Skin epidermis (tissue), 12 donors: ENCODE measurements around the gene TTLL11.

Experiments used
- H3K27ac ChIP-seq, 21 experiments: fragments of 200-600 bp; sonication (generic) in 11 of 21; one replicate each; pipeline ENCODE4 v1.5.0; 2020; ENCODE audit warnings: mild to moderate bottlenecking in 3 of 21, inconsistent platforms in 2 of 21, moderate library complexity in 2 of 21
- H3K4me3 ChIP-seq, 7 experiments: fragments of 200-600 bp; sonication (generic) in 2 of 7; one replicate each; pipeline ENCODE4 v1.5.0; 2020; ENCODE audit warnings: inconsistent platforms in 2 of 7, mild to moderate bottlenecking in 2 of 7, moderate library complexity in 1 of 7

Gene TTLL11

DNA sequence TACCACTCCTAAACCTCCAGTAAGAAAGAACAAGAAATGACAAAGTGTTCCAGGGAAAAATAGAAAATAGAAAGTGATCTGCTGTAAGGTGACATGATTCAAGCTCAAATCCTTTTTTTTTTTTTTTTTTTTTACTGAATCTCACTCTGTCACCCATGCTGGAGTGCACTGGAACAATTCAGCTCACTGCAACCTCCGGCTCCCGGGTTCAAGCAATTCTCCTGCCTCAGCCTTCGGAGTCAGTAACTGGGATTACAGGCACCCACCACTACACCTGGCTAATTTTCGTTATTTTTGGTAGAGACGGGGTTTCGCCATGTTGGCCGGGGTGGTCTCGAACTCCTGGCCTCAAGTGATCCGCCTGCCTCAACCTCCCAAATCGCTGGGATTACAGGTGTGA is 35.9 kb downstream of the TTLL11 start:
- Histone ChIP-seq H3K4me3 (no peak overlapping the region), H3K27ac (no peak overlapping the region)

DNA sequence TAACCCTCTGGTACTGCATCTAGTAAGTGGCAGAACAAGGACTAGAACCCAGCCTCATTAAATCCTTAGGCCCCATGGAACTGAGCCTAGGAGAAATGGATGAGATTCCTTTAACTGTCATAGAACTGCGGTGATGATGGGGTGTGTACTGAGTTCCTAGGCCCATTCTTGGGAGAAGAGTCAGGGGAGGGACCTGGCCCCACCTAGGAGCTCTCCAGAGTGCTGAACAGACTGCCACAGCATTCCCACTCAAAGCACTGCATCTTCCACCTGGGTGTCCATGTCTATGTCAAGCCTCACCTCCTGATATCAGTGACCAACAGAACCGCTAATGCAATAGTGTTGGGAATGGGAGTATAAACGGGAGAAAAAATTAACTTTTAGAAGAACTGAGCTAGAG is 36.6 kb downstream of the TTLL11 start:
- H3K4me3 ChIP-seq: no peak overlapping the region
- H3K27ac ChIP-seq: no peak overlapping the region

GRCh38 chr9:122055701-122056100 is 37.4 kb downstream of the TTLL11 start:
- Histone ChIP-seq H3K27ac (no peak overlapping the region), H3K4me3 (no peak overlapping the region)

- no peak overlapping the region for H3K4me3 ChIP-seq
- H3K27ac ChIP-seq: peak overlapping the region in 4 of 21 experiments; percentile 14 to 61 (median 44)
Observed at GRCh38 chr9:122053567-122054350, 39.3 kb downstream of the TTLL11 start.

- Histone ChIP-seq H3K4me3 (no peak overlapping the region), H3K27ac (peak overlapping the region in 4 of 21 experiments; percentile 14 to 61 (median 44))
Observed at GRCh38 chr9:122053064-122053463, 40.0 kb downstream of the TTLL11 start.

- peak overlapping the region in 3 of 21 experiments; percentile 2 to 47 (median 25) for H3K27ac ChIP-seq
- no peak overlapping the region for H3K4me3 ChIP-seq
Observed at GRCh38 chr9:122051351-122052321, 41.5 kb downstream of the TTLL11 start.

DNA sequence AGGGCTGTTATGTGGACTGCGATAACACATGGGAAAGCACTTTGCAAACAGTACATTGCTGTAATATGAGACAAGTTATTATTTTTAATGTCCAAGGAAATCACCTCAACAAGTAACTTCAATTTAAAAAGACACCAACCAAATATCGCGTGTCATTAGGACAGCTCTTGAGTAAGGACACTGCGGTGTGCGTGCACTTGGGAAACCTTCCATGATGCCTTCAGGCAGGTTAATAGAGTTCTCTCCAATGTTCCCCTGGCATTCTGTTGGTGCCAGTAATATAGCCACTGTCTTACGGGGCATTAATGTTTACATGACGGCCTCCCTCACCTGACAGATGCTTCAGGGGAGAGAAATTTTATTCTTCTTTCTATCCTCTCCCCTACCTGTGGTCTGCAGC is 42.9 kb downstream of the TTLL11 start:
- no peak overlapping the region for H3K4me3 ChIP-seq
- H3K27ac ChIP-seq: no peak overlapping the region

- H3K4me3 ChIP-seq: no peak overlapping the region
- H3K27ac ChIP-seq: no peak overlapping the region
Observed at GRCh38 chr9:122042056-122042455, 51.1 kb downstream of the TTLL11 start.

DNA sequence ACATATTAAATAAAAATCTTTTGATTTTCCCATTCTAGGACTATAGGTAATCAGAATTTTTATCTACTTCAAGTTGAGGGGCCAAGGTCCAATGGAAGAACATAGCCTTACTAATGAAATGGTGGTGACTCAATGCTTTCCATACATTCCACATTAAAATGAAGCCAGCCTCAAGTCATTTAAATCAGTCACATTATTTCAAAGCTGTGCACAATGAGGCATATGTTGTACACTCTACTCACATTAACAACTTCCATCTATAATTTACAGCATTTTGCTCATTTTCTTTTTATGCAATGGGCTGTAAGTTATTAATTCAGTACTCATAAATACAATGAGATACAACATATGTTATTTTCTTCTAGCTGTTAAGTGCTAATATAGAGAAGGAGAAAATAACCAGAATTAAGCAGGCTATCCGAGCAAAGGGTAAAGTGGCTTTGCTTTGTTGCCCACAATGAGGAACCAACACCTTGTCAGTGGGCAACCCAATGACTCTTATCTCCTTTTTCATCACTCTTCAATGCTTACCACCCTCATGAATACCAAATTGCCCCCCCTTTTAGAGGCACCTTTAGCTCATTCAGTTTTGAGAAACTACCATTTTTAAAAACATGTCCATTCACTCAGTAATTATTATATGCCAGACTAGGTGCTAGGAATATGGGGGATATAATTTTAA is 52.4 kb downstream of the TTLL11 start:
- no peak overlapping the region for H3K4me3 ChIP-seq

GRCh38 chr9:122039234-122039633 is 53.9 kb downstream of the TTLL11 start:
- Histone ChIP-seq H3K27ac (peak overlapping the region in 1 of 21 experiments; percentile 35), H3K4me3 (no peak overlapping the region)

More for the DNA sequence above, 52.4 kb downstream of the TTLL11 start:
- peak overlapping the region in 1 of 21 experiments; percentile 37 for H3K27ac ChIP-seq

- H3K4me3 ChIP-seq: no peak overlapping the region
- H3K27ac ChIP-seq: no peak overlapping the region
Observed at GRCh38 chr9:122036988-122037387, 56.1 kb downstream of the TTLL11 start.

- H3K27ac ChIP-seq: no peak overlapping the region
- no peak overlapping the region for H3K4me3 ChIP-seq
Observed at GRCh38 chr9:122036408-122036807, 56.7 kb downstream of the TTLL11 start.

GRCh38 chr9:122033775-122034373 is 59.2 kb downstream of the TTLL11 start:
- Histone ChIP-seq H3K27ac (no peak overlapping the region), H3K4me3 (no peak overlapping the region)

DNA sequence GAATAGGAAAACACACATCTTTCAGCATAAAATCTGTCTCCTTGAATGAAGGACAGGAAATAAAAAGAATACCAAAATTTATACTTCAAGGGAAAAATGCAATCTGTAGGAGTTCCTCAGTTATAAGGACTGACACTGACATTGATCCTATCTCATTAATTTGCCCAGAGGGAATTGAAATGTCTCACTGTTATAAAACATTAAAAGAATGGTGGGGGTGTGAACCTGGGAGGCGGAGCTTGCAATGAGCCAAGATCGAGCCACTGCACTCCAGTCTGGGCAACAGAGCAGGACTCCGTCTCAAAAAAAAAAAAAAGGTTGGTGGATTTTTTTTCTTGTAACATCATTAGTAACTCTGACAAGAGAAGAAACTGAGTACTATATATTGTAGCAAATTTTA is 60.8 kb downstream of the TTLL11 start:
- H3K4me3 ChIP-seq: no peak overlapping the region
- H3K27ac ChIP-seq: no peak overlapping the region

DNA sequence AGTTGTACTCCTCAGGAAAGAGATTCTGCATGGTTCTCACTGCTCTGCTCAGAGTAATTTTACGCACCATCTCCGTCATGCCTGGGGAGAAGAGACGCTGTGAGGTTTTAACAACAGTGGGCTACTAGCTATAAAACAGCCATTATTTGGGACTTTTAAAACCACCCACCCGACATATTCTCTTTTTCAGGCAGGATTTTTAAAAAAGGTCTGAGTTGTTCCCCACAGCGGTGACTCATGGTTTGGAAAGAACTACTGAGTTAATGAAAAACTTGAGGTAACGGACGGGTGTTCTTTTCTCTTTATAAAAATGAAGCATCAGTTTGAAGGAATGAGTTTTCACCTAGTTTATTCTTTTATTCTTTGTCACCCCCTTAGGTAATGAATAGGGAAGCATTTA is 61.3 kb downstream of the TTLL11 start:
- Histone ChIP-seq H3K27ac (no peak overlapping the region), H3K4me3 (no peak overlapping the region)

GRCh38 chr9:122031157-122031556 is 62.0 kb downstream of the TTLL11 start:
- H3K4me3 ChIP-seq: no peak overlapping the region
- no peak overlapping the region for H3K27ac ChIP-seq

DNA sequence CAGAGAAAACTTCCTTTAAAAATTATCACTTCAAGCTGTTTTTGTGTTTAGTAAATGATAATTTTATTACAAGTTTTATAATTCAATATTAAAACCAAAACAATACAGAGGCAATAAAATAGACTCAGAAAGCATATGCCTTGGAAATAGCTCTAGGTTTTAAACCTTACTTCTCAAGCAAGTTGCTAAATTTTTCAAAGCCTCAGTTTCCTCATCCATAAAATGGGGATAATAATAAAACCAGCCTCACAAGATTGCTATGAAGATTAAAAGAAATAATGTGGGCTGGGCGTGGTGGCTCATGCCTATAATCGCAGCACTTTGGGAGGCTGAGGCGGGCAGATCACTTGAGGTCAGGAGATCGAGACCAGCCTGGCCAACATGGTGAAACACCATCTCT is 62.8 kb downstream of the TTLL11 start:
- H3K27ac ChIP-seq: no peak overlapping the region
- H3K4me3 ChIP-seq: no peak overlapping the region

GRCh38 chr9:122029898-122030297 is 63.2 kb downstream of the TTLL11 start:
- H3K27ac ChIP-seq: no peak overlapping the region
- no peak overlapping the region for H3K4me3 ChIP-seq

DNA sequence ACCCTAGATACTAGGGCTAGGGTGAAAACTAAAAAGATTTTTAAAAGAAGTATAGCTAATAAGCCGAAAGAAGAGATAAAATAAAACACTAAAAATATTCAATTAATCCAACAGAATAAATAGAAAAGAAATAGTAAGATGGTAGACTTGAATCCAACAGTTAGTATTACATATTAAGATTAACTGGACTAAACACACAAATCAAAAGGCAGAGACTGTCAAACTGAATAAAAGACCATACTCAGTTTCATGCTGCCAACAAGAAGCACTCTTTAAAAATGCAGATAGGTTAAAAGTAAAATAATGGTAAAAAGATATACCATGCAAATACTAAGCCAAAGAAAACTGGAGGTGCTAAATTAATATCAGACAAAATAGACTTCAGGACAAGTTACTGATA is 65.0 kb downstream of the TTLL11 start:
- Histone ChIP-seq H3K27ac (no peak overlapping the region), H3K4me3 (no peak overlapping the region)

- H3K4me3 ChIP-seq: no peak overlapping the region
- no peak overlapping the region for H3K27ac ChIP-seq
Observed at GRCh38 chr9:122020398-122020797, 72.7 kb downstream of the TTLL11 start.
